ENCODE data around the gene ME1. TPM values are rescaled to one million over a fixed set of nuclear protein-coding genes. Genes with fewer than 3 reads are reported as not detected.

ME1 gene
- total RNA-seq, 1 experiment from 2014 or later = 5.3 TPM

DNA sequence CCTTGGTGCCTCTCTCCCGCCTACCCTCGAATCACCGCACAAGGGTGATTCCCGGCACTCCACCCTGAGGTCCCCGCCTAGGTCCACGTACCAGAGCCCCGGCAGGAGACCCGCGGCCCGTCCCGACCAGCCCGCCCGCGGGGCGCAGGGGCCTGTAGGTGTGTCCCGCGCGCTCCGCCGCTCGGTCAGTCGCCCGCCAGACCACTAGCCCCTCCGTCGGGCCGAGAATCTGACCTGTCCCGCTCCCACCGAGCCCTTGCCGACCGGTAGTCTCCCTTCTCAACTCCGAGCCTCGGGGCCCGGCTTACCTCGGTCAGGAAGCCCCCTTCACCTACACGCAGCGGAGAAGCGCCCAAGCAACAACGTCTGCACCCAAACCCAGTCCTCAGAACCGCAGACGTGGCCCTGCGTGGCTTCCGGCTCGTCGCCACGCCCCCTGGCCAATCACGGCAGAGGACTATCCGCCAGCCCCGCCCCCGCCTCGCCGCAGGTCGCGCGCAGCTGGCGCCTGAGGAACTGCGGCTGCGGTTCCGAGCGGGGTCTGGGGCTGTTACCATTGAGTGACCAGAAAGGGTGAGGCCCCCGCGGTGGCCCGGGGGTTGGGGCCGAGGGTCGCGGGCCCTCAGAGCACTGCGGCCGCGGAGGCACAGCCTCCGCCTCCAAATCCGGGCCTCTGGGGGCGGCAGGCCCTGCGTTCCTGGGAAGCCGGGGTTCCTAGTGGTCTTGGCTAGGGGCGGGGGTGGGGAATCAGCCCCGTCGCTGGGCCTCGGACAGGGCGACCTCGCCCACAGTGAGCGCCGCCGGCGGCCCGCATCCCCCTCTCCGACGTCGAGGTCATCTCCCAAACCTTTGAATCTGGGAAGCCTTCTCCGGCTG, 237.7 kb downstream of the ME1 start, which contains the start of the genes PGM3 and RWDD2A (continued):
- TF ChIP-seq, protein P1, sequence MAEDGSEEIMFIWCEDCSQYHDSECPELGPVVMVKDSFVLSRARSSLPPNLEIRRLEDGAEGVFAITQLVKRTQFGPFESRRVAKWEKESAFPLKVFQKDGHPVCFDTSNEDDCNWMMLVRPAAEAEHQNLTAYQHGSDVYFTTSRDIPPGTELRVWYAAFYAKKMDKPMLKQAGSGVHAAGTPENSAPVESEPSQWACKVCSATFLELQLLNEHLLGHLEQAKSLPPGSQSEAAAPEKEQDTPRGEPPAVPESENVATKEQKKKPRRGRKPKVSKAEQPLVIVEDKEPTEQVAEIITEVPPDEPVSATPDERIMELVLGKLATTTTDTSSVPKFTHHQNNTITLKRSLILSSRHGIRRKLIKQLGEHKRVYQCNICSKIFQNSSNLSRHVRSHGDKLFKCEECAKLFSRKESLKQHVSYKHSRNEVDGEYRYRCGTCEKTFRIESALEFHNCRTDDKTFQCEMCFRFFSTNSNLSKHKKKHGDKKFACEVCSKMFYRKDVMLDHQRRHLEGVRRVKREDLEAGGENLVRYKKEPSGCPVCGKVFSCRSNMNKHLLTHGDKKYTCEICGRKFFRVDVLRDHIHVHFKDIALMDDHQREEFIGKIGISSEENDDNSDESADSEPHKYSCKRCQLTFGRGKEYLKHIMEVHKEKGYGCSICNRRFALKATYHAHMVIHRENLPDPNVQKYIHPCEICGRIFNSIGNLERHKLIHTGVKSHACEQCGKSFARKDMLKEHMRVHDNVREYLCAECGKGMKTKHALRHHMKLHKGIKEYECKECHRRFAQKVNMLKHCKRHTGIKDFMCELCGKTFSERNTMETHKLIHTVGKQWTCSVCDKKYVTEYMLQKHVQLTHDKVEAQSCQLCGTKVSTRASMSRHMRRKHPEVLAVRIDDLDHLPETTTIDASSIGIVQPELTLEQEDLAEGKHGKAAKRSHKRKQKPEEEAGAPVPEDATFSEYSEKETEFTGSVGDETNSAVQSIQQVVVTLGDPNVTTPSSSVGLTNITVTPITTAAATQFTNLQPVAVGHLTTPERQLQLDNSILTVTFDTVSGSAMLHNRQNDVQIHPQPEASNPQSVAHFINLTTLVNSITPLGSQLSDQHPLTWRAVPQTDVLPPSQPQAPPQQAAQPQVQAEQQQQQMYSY (CRISPR knock-in tag; IDR thresholded peaks at IDR 0.05) = no peak
- TF ChIP-seq ZNF232 (CRISPR knock-in tag; IDR thresholded peaks at IDR 0.05) (peak; percentile 81; the same call in 1 of the 2 replicates), SOX15 (CRISPR knock-in tag; IDR thresholded peaks at IDR 0.05) (no peak), ESRRA (CRISPR knock-in tag; IDR thresholded peaks at IDR 0.05; ENCODE audit: borderline replicate concordance) (no peak), ETV6 (CRISPR knock-in tag; IDR thresholded peaks at IDR 0.05) (peak; percentile 80), MXD4 (CRISPR knock-in tag; IDR thresholded peaks at IDR 0.05; ENCODE audit: borderline replicate concordance) (no peak), HMGA2 (CRISPR knock-in tag; IDR thresholded peaks at IDR 0.05) (no peak), NR2C2 (CRISPR knock-in tag; IDR thresholded peaks at IDR 0.05) (no peak), ZBTB21 (CRISPR knock-in tag; IDR thresholded peaks at IDR 0.05; ENCODE audit: borderline replicate concordance) (no peak), OVOL2 (CRISPR knock-in tag; IDR thresholded peaks at IDR 0.05; ENCODE audit: borderline replicate concordance) (no peak), EMX1 (CRISPR knock-in tag; IDR thresholded peaks at IDR 0.05) (no peak), PRRX2 (CRISPR knock-in tag; IDR thresholded peaks at IDR 0.05) (no peak), ZNF121 (CRISPR knock-in tag; IDR thresholded peaks at IDR 0.05) (peak; percentile 40; the same call in 1 of the 2 replicates), JAZF1 (CRISPR knock-in tag; IDR thresholded peaks at IDR 0.05) (no peak), FOXJ3 (CRISPR knock-in tag; IDR thresholded peaks at IDR 0.05; ENCODE audit: borderline replicate concordance) (no peak), GTF2I (CRISPR knock-in tag; conservative IDR thresholded peaks at IDR 0.05) (no peak), SMAD4 (CRISPR knock-in tag; IDR thresholded peaks at IDR 0.05) (no peak)
- TF ChIP-seq, protein P2, sequence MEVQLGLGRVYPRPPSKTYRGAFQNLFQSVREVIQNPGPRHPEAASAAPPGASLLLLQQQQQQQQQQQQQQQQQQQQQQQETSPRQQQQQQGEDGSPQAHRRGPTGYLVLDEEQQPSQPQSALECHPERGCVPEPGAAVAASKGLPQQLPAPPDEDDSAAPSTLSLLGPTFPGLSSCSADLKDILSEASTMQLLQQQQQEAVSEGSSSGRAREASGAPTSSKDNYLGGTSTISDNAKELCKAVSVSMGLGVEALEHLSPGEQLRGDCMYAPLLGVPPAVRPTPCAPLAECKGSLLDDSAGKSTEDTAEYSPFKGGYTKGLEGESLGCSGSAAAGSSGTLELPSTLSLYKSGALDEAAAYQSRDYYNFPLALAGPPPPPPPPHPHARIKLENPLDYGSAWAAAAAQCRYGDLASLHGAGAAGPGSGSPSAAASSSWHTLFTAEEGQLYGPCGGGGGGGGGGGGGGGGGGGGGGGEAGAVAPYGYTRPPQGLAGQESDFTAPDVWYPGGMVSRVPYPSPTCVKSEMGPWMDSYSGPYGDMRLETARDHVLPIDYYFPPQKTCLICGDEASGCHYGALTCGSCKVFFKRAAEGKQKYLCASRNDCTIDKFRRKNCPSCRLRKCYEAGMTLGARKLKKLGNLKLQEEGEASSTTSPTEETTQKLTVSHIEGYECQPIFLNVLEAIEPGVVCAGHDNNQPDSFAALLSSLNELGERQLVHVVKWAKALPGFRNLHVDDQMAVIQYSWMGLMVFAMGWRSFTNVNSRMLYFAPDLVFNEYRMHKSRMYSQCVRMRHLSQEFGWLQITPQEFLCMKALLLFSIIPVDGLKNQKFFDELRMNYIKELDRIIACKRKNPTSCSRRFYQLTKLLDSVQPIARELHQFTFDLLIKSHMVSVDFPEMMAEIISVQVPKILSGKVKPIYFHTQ (CRISPR knock-in tag; IDR thresholded peaks at IDR 0.05) = no peak
- TF ChIP-seq, protein P3, sequence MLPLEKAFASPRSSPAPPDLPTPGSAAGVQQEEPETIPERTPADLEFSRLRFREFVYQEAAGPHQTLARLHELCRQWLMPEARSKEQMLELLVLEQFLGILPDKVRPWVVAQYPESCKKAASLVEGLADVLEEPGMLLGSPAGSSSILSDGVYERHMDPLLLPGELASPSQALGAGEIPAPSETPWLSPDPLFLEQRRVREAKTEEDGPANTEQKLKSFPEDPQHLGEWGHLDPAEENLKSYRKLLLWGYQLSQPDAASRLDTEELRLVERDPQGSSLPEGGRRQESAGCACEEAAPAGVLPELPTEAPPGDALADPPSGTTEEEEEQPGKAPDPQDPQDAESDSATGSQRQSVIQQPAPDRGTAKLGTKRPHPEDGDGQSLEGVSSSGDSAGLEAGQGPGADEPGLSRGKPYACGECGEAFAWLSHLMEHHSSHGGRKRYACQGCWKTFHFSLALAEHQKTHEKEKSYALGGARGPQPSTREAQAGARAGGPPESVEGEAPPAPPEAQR (CRISPR knock-in tag; IDR thresholded peaks at IDR 0.05) = no peak
- TF ChIP-seq, protein P4, sequence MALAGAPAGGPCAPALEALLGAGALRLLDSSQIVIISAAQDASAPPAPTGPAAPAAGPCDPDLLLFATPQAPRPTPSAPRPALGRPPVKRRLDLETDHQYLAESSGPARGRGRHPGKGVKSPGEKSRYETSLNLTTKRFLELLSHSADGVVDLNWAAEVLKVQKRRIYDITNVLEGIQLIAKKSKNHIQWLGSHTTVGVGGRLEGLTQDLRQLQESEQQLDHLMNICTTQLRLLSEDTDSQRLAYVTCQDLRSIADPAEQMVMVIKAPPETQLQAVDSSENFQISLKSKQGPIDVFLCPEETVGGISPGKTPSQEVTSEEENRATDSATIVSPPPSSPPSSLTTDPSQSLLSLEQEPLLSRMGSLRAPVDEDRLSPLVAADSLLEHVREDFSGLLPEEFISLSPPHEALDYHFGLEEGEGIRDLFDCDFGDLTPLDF (CRISPR knock-in tag; IDR thresholded peaks at IDR 0.05) = no peak
- TF ChIP-seq, protein P5, sequence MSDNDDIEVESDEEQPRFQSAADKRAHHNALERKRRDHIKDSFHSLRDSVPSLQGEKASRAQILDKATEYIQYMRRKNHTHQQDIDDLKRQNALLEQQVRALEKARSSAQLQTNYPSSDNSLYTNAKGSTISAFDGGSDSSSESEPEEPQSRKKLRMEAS (CRISPR knock-in tag; IDR thresholded peaks at IDR 0.05) = peak; percentile 74
- TF ChIP-seq, protein P6, sequence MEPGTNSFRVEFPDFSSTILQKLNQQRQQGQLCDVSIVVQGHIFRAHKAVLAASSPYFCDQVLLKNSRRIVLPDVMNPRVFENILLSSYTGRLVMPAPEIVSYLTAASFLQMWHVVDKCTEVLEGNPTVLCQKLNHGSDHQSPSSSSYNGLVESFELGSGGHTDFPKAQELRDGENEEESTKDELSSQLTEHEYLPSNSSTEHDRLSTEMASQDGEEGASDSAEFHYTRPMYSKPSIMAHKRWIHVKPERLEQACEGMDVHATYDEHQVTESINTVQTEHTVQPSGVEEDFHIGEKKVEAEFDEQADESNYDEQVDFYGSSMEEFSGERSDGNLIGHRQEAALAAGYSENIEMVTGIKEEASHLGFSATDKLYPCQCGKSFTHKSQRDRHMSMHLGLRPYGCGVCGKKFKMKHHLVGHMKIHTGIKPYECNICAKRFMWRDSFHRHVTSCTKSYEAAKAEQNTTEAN (CRISPR knock-in tag; IDR thresholded peaks at IDR 0.05) = no peak
- TF ChIP-seq, protein P7, sequence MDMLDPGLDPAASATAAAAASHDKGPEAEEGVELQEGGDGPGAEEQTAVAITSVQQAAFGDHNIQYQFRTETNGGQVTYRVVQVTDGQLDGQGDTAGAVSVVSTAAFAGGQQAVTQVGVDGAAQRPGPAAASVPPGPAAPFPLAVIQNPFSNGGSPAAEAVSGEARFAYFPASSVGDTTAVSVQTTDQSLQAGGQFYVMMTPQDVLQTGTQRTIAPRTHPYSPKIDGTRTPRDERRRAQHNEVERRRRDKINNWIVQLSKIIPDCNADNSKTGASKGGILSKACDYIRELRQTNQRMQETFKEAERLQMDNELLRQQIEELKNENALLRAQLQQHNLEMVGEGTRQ (CRISPR knock-in tag; IDR thresholded peaks at IDR 0.05) = no peak
- TF ChIP-seq, protein P8, sequence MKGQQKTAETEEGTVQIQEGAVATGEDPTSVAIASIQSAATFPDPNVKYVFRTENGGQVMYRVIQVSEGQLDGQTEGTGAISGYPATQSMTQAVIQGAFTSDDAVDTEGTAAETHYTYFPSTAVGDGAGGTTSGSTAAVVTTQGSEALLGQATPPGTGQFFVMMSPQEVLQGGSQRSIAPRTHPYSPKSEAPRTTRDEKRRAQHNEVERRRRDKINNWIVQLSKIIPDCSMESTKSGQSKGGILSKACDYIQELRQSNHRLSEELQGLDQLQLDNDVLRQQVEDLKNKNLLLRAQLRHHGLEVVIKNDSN (CRISPR knock-in tag; IDR thresholded peaks at IDR 0.05) = 0 out of 2 replicates have a peak, but pooled peaks have one; percentile 12
- TF ChIP-seq, protein P9, sequence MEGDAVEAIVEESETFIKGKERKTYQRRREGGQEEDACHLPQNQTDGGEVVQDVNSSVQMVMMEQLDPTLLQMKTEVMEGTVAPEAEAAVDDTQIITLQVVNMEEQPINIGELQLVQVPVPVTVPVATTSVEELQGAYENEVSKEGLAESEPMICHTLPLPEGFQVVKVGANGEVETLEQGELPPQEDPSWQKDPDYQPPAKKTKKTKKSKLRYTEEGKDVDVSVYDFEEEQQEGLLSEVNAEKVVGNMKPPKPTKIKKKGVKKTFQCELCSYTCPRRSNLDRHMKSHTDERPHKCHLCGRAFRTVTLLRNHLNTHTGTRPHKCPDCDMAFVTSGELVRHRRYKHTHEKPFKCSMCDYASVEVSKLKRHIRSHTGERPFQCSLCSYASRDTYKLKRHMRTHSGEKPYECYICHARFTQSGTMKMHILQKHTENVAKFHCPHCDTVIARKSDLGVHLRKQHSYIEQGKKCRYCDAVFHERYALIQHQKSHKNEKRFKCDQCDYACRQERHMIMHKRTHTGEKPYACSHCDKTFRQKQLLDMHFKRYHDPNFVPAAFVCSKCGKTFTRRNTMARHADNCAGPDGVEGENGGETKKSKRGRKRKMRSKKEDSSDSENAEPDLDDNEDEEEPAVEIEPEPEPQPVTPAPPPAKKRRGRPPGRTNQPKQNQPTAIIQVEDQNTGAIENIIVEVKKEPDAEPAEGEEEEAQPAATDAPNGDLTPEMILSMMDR (IDR thresholded peaks at IDR 0.05) = no peak
